H1 (cell line): ENCODE data around the gene PLEKHA1. TPM values are rescaled to one million over a fixed set of nuclear protein-coding genes. Genes with fewer than 3 reads are reported as not detected.

Source experiments
- CTCF ChIA-PET: fragments of 300-600 bp; sonication (Branson Sonifier 250); formaldehyde crosslinking; loops from one replicate; lab custom pipeline; 2021; ENCODE audit not compliant: partially characterized antibody; lab: Charles Lee
- POLR2A ChIA-PET: fragments of 300-600 bp; sonication (Branson Sonifier 250); formaldehyde crosslinking; loops from one replicate; lab custom pipeline; 2021; ENCODE audit warnings: inconsistent platforms; ENCODE audit not compliant: partially characterized antibody; lab: Charles Lee
- DNase-seq, 2 experiments: peaks; one replicate each; pipeline versions ENCODE4 v3.0.0 to v3.0.0-alpha.2; 2010 to 2022; ENCODE audit warnings: low spot score in 2 of 2, low read depth in 1 of 2, mixed read lengths in 1 of 2
- FAIRE-seq: peaks from 2 replicates; lab custom pipeline; 2011; peaks lifted over from hg19 to GRCh38; lab: Jason Lieb, UNC
- H2AFZ ChIP-seq: 2 replicates; pipeline ENCODE4 v1.8.1; 2012; ENCODE audit warnings: low read length, inconsistent platforms
- H2AK5ac ChIP-seq: 2 replicates; pipeline ENCODE4 v1.6.1; 2013; ENCODE audit warnings: low read depth, low read length
- H2BK120ac ChIP-seq: replicated peaks from 2 replicates; pipeline ENCODE3; 2013; ENCODE audit warnings: low read depth, low read length, inconsistent platforms
- H2BK12ac ChIP-seq: 2 replicates; pipeline ENCODE4 v1.6.1; 2013; ENCODE audit warnings: low read depth, low read length
- H2BK15ac ChIP-seq: 2 replicates; pipeline ENCODE4 v1.6.1; 2013; ENCODE audit warnings: low read length
- H2BK20ac ChIP-seq: 2 replicates; pipeline ENCODE4 v1.6.1; 2013; ENCODE audit warnings: low read length
- H2BK5ac ChIP-seq: 2 replicates; pipeline ENCODE4 v1.6.1; 2013; ENCODE audit warnings: low read depth, low read length
- H3K14ac ChIP-seq: 2 replicates; pipeline ENCODE4 v1.6.1; 2013; ENCODE audit warnings: inconsistent platforms; ENCODE audit not compliant: insufficient read length
- H3K18ac ChIP-seq: 2 replicates; pipeline ENCODE4 v1.6.1; 2013; ENCODE audit warnings: low read length; ENCODE audit errors: extremely low read depth
- H3K23ac ChIP-seq: 2 replicates; pipeline ENCODE4 v1.6.1; 2013; ENCODE audit warnings: inconsistent platforms; ENCODE audit not compliant: insufficient read length
- H3K23me2 ChIP-seq: 2 replicates; pipeline ENCODE4 v1.6.1; 2013; ENCODE audit warnings: low read depth, low read length
- H3K27ac ChIP-seq: 2 replicates; pipeline ENCODE4 v1.6.1; 2011; ENCODE audit warnings: low read depth, low read length, inconsistent platforms
- H3K27me3 ChIP-seq, 4 experiments: replicated peaks in 1 of 4; 1 replicate in 1 of 4; 2 replicates in 3 of 4; pipeline versions ENCODE4 v1.6.1 to v1.8.1; 2011 to 2013; ENCODE audit warnings: low read length in 3 of 4, mild to moderate bottlenecking in 3 of 4, inconsistent platforms in 2 of 4, mixed read lengths in 2 of 4, moderate library complexity in 1 of 4; ENCODE audit not compliant: control insufficient read depth in 3 of 4, insufficient read depth in 3 of 4; ENCODE audit errors: extremely low read depth in 1 of 4
- H3K36me3 ChIP-seq, 4 experiments: 2 replicates each; pipeline versions ENCODE4 v1.6.1 to v1.8.1; 2011 to 2013; ENCODE audit warnings: mild to moderate bottlenecking in 4 of 4, low read length in 3 of 4, moderate library complexity in 2 of 4, control low read depth in 1 of 4, inconsistent platforms in 1 of 4; ENCODE audit not compliant: insufficient read depth in 4 of 4, control insufficient read depth in 2 of 4
- H3K4ac ChIP-seq: replicated peaks from 2 replicates; pipeline ENCODE3; 2013; ENCODE audit warnings: low read length, low read depth, mixed read lengths, inconsistent platforms; ENCODE audit not compliant: insufficient read length
- H3K4me1 ChIP-seq, 4 experiments: replicated peaks in 1 of 4; 1 replicate in 1 of 4; 2 replicates in 3 of 4; pipeline versions ENCODE4 v1.6.1 to v1.8.1; 2011 to 2013; ENCODE audit warnings: low read length in 3 of 4, inconsistent platforms in 2 of 4, mixed read lengths in 1 of 4; ENCODE audit not compliant: insufficient read depth in 4 of 4, control insufficient read depth in 3 of 4
- H3K4me2 ChIP-seq, 2 experiments: 2 replicates each; pipeline versions ENCODE4 v1.6.1 to v1.8.1; 2011 to 2013; ENCODE audit warnings: low read depth in 2 of 2, low read length in 2 of 2, control low read depth in 1 of 2, inconsistent platforms in 1 of 2, mild to moderate bottlenecking in 1 of 2; ENCODE audit not compliant: insufficient read depth in 1 of 2
- H3K4me3 ChIP-seq, 4 experiments: fragments of 200-600, 300-600 bp in 1 of 4; sonication (generic), shearing (Covaris generic), sonication (Bioruptor Twin) in 1 of 4; 2 replicates each; pipeline versions ENCODE4 v1.5.1 to v1.8.1; 2011 to 2016; ENCODE audit warnings: low read length in 4 of 4, low read depth in 3 of 4, control low read depth in 2 of 4, inconsistent platforms in 2 of 4, mild to moderate bottlenecking in 2 of 4, mixed read lengths in 1 of 4, moderate library complexity in 1 of 4; ENCODE audit not compliant: insufficient read depth in 2 of 4; ENCODE audit errors: extremely low read depth in 1 of 4
- H3K56ac ChIP-seq: replicated peaks from 2 replicates; pipeline ENCODE3; 2013; ENCODE audit warnings: low read depth, mild to moderate bottlenecking, mixed read lengths, low read length, inconsistent platforms; ENCODE audit not compliant: insufficient read length
- H3K79me1 ChIP-seq: 2 replicates; pipeline ENCODE4 v1.6.1; 2013; ENCODE audit warnings: low read depth, low read length, control low read depth
- H3K79me2 ChIP-seq, 2 experiments: 2 replicates each; pipeline versions ENCODE4 v1.6.1 to v1.8.1; 2012 to 2013; ENCODE audit warnings: low read length in 2 of 2, mild to moderate bottlenecking in 2 of 2, inconsistent platforms in 1 of 2; ENCODE audit not compliant: insufficient read depth in 2 of 2, control insufficient read depth in 1 of 2
- H3K9ac ChIP-seq, 4 experiments: replicated peaks in 1 of 4; 1 replicate in 1 of 4; 2 replicates in 3 of 4; pipeline versions ENCODE4 v1.6.1 to v1.8.1; 2011 to 2013; ENCODE audit warnings: low read depth in 3 of 4, low read length in 3 of 4, control low read depth in 2 of 4, mild to moderate bottlenecking in 2 of 4, moderate library complexity in 2 of 4, inconsistent platforms in 1 of 4; ENCODE audit errors: extremely low read depth in 1 of 4
- H3K9me3 ChIP-seq, 2 experiments: 2 replicates each; pipeline versions ENCODE4 v1.6.1 to v1.8.1; 2012 to 2013; ENCODE audit warnings: mild to moderate bottlenecking in 2 of 2, moderate library complexity in 2 of 2, control low read depth in 1 of 2, inconsistent platforms in 1 of 2, low read depth in 1 of 2, low read length in 1 of 2, mixed read lengths in 1 of 2; ENCODE audit not compliant: insufficient read depth in 2 of 2
- H4K20me1 ChIP-seq, 2 experiments: replicated peaks in 1 of 2; 2 replicates each; pipeline versions ENCODE3 to v1.8.1; 2011 to 2013; ENCODE audit warnings: inconsistent platforms in 2 of 2, low read length in 2 of 2, mild to moderate bottlenecking in 1 of 2; ENCODE audit not compliant: insufficient read depth in 2 of 2, control insufficient read depth in 1 of 2
- H4K5ac ChIP-seq: 2 replicates; pipeline ENCODE4 v1.6.1; 2013; ENCODE audit warnings: low read length, low read depth, mixed read lengths, inconsistent platforms; ENCODE audit not compliant: insufficient read length
- H4K8ac ChIP-seq: 2 replicates; pipeline ENCODE4 v1.8.0; 2013; ENCODE audit warnings: mild to moderate bottlenecking, moderate library complexity, low read length, inconsistent platforms; ENCODE audit not compliant: insufficient read depth; ENCODE audit errors: extremely low read depth
- H4K91ac ChIP-seq: replicated peaks from 2 replicates; pipeline ENCODE3; 2013; ENCODE audit warnings: low read length, mixed read lengths, inconsistent platforms; ENCODE audit not compliant: insufficient read length
- CBX8 ChIP-seq: fragments of 300-800, 300-1000 bp; sonication (generic); IDR thresholded peaks from 2 replicates; pipeline ENCODE4 v1.7.1; 2016; ENCODE audit warnings: low read depth, low read length, borderline replicate concordance
- CHD1 ChIP-seq: IDR thresholded peaks from 2 replicates; pipeline ENCODE4 v1.6.1; 2012; ENCODE audit warnings: low read depth, low read length, improper control_type of control experiment
- CTBP2 ChIP-seq: IDR thresholded peaks from 2 replicates; pipeline ENCODE4 v1.7.0; 2011; ENCODE audit warnings: borderline replicate concordance, mild to moderate bottlenecking, moderate library complexity, mixed read lengths, low read length; ENCODE audit not compliant: insufficient read depth, insufficient read length
- HDAC6 ChIP-seq: IDR thresholded peaks from one replicate; pipeline ENCODE4 v1.7.1; 2012; ENCODE audit warnings: low read depth, mild to moderate bottlenecking, inconsistent platforms, low read length, moderate library complexity
- KDM5A ChIP-seq: fragments of 200-600 bp; IDR thresholded peaks from 2 replicates; pipeline ENCODE4 v1.7.1; 2012; ENCODE audit warnings: mild to moderate bottlenecking, low read length, inconsistent platforms, mixed read lengths
- POLR2A ChIP-seq, 2 experiments: IDR thresholded peaks; 1 replicate in 1 of 2; 2 replicates in 1 of 2; pipeline ENCODE4 v1.6.1; 2011; ENCODE audit warnings: low read depth in 2 of 2, low read length in 2 of 2, mild to moderate bottlenecking in 2 of 2; ENCODE audit errors: control extremely low read depth in 1 of 2
- RAD21 ChIP-seq, 2 experiments: IDR thresholded peaks in 1 of 2; conservative IDR thresholded peaks in 1 of 2; 2 replicates each; pipeline ENCODE4 v1.6.1; 2011; ENCODE audit warnings: low read depth in 2 of 2, low read length in 2 of 2, improper control_type of control experiment in 1 of 2, inconsistent platforms in 1 of 2, mild to moderate bottlenecking in 1 of 2, moderate library complexity in 1 of 2
- SIN3A ChIP-seq, 2 experiments: IDR thresholded peaks in 1 of 2; conservative IDR thresholded peaks in 1 of 2; 2 replicates each; pipeline ENCODE4 v1.6.1; 2011 to 2012; ENCODE audit warnings: low read length in 2 of 2, improper control_type of control experiment in 1 of 2, low read depth in 1 of 2, mild to moderate bottlenecking in 1 of 2
- SP1 ChIP-seq: IDR thresholded peaks from 2 replicates; pipeline ENCODE4 v1.6.1; 2011; ENCODE audit warnings: low read depth, low read length
- TCF12 ChIP-seq: IDR thresholded peaks from 2 replicates; pipeline ENCODE4 v1.6.1; 2011; ENCODE audit warnings: low read depth, mild to moderate bottlenecking, low read length
- TEAD4 ChIP-seq: IDR thresholded peaks from 2 replicates; pipeline ENCODE4 v1.6.1; 2012; ENCODE audit warnings: low read depth, low read length, inconsistent platforms, mixed read lengths
- WGBS, 2 experiments: shearing (Covaris generic) in 1 of 2; methylation state at CpG; one replicate each; pipeline versions ENCODE4 v1.1.6 to v1.1.7; 2013 to 2015; ENCODE audit warnings: low lambda C conversion rate in 2 of 2, mixed read lengths in 2 of 2, inconsistent platforms in 1 of 2, low coverage in 1 of 2, missing lambda C conversion rate in 1 of 2; ENCODE audit not compliant: insufficient replicate concordance in 2 of 2, insufficient coverage in 1 of 2, insufficient read length in 1 of 2; ENCODE audit errors: extremely low coverage in 1 of 2, missing lambda C conversion rate in 1 of 2; 5-methylcytosine and 5-hydroxymethylcytosine counted together
- polyA plus RNA-seq, 7 experiments: library from polyadenylated mRNA; depleted of rRNA in 3 of 7; stranded (reverse) in 5 of 7; unstranded in 2 of 7; fragments of >200 nt in 5 of 7; fragments of 200-250 nt in 2 of 7; gene quantifications; 1 replicate in 5 of 7; 2 replicates in 1 of 7; 4 replicates in 1 of 7; pipeline versions ENCODE4 v1.2.1 to v1.2.3, GENCODE V29; 2011 to 2013; ENCODE audit warnings: missing spikeins in 2 of 7, mixed read lengths in 2 of 7
- total RNA-seq: library from RNA; stranded (reverse); fragmentation: NEBNext Ultra II Directional; extraction: Animal tissue kit (Norgen Biotek cat#: 25700); gene quantifications from 2 replicates; pipeline ENCODE4 v1.2.1, GENCODE V29; 2021
- TF ChIP-seq, protein P1 (sequence below): IDR thresholded peaks from 2 replicates; pipeline ENCODE4 v1.6.1; 2011; ENCODE audit warnings: low read depth, mild to moderate bottlenecking, low read length; ENCODE audit not compliant: insufficient read depth

PLEKHA1 gene
- total and polyA plus RNA-seq, 2 of the 8 experiments (the other 6 are each of a cell fraction or from before 2014, with no cell fraction given) = 15.6 to 39.7 TPM

DNA sequence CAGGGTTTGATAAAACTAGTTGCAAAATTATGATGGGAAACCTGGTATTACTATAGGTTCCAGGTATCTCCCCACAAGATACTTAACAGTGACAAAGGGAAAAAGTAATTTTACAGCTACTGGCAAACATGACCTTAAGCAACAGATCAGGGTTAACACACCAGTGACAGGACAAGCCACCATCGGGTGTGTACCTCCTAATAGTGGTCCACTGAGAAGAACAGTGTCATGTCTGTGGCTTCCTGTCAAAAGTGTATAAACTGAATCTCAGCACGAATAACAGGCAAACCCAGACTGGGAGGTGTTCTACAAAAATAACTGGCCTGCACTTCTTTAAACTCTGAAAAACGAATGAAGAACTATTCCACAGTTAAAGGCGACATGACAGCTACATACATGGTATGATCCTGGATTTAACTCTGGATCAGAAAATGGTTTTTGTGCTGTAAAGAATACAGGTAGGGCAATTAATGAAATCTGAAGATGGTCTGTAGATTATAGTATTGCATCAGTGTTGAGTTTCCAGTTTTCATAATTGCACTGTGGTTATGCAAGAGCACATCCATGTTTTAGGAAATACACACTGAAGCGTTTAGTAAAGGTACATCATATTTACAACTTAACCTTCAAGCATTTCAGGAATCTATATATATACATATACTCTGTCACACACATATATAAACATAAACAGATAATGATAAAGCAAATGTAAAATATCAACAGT, 47.9 kb downstream of the PLEKHA1 start:
- no peak overlapping the region for H2BK15ac ChIP-seq
- no peak overlapping the region for H2BK20ac ChIP-seq
- no peaks in the 10 kb centered on the region for H3K27me3 ChIP-seq
- FAIRE-seq (no peak), DNase-seq (no peak)
- no peak overlapping the region for H3K4ac ChIP-seq
- no peak overlapping the region for H2BK120ac ChIP-seq
- H3K79me2 ChIP-seq = no peaks in the 10 kb centered on the region
- H2BK5ac ChIP-seq = no peak overlapping the region
- no peak overlapping the region for H3K23ac ChIP-seq
- no peaks in the 10 kb centered on the region; the same call in 1 of the 2 replicates for H3K79me1 ChIP-seq
- H2BK12ac ChIP-seq = no peak overlapping the region
- H3K4me1 ChIP-seq = 0 out of 7 replicates have a peak, but pooled peaks cover 0 to 3% (median 0%) of the 10 kb centered on the region in 4 experiments
- H3K4me3 ChIP-seq = no peak overlapping the region
- H3K23me2 ChIP-seq = no peaks in the 10 kb centered on the region
- H3K18ac ChIP-seq = no peak overlapping the region
- no peaks in the 10 kb centered on the region for H4K20me1 ChIP-seq
- H4K5ac ChIP-seq = no peak overlapping the region
- no peak overlapping the region for H3K9ac ChIP-seq
- no peak overlapping the region for H2AFZ ChIP-seq
- H3K9me3 ChIP-seq = no peaks in the 10 kb centered on the region
- H3K14ac ChIP-seq = no peak overlapping the region
- ChIA-PET CTCF (interaction anchor here (0.7 to 1.2 kb wide), 2 partner anchors 122 to 144 kb away, joined by 3 to 4 read pairs; no protein-coding TSS in a partner anchor), POLR2A (no interaction called here)
- H4K91ac ChIP-seq = no peak overlapping the region
- H2AK5ac ChIP-seq = no peak overlapping the region
- no peak overlapping the region for H3K56ac ChIP-seq
- H4K8ac ChIP-seq = no peak overlapping the region
- H3K36me3 ChIP-seq = peaks cover 0 to 23% (median 3%) of the 10 kb centered on the region in 4 experiments; a peak in 5 of 8 replicates
- H3K27ac ChIP-seq = no peak overlapping the region
- 94% methylated on average over 5 of the region's 5 CpGs; no CpG with 5 or more reads in 1 of the 2 experiments for WGBS, 2 experiments
- H3K4me2 ChIP-seq = no peak overlapping the region
- TF ChIP-seq RAD21 (IDR thresholded peaks at IDR 0.05 in 1 of 2, conservative IDR thresholded peaks at IDR 0.05 in 1 of 2; ENCODE audit: low read depth in 2 of 2, low read length in 2 of 2) = no peak
- TF ChIP-seq SIN3A (conservative IDR thresholded peaks at IDR 0.05 in 1 of 2, IDR thresholded peaks at IDR 0.05 in 1 of 2; ENCODE audit: low read depth in 1 of 2, low read length in 2 of 2) = no peak
- TF ChIP-seq SP1 = no peak
- no peak for TF ChIP-seq KDM5A
- TF ChIP-seq CHD1 = no peak
- no peak for TF ChIP-seq TEAD4
- no peak for TF ChIP-seq POLR2A (IDR thresholded peaks at IDR 0.05; ENCODE audit: control extremely low read depth in 1 of 2, low read depth in 2 of 2, low read length in 2 of 2)
- TF ChIP-seq TCF12 = no peak
- TF ChIP-seq CTBP2 = no peak
- TF ChIP-seq, protein P1, sequence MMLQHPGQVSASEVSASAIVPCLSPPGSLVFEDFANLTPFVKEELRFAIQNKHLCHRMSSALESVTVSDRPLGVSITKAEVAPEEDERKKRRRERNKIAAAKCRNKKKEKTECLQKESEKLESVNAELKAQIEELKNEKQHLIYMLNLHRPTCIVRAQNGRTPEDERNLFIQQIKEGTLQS = no peak
- no peak for TF ChIP-seq HDAC6
- TF ChIP-seq CBX8 = no peak
